Left kidney (tissue), 2 donors: ENCODE results near the gene SYNE3. TPM values are rescaled to one million over a fixed set of nuclear protein-coding genes. Genes with fewer than 3 reads are reported as not detected.
"Not testable (repeated sequence)": the region's sequence is repeated elsewhere in the genome, so short reads cannot be mapped to it uniquely, and the experiment has no call there.

Source experiments
- DNase-seq: peaks from one replicate; pipeline ENCODE4 v3.0.0-alpha.2; 2013
- polyA plus RNA-seq: library from polyadenylated mRNA; unstranded; fragments of 120-200 nt; gene quantifications from one replicate; pipeline ENCODE4 v1.2.1, GENCODE V29; 2013; ENCODE audit not compliant: insufficient read length

The SYNE3 gene
- polyA plus RNA-seq, 1 donor: 2.5 TPM

- no peak for DNase-seq
These were observed 9.5 kb upstream of the SYNE3 start for GRCh38 chr14:95525999-95526398.

GRCh38 chr14:95524706-95525512 is 8.5 kb upstream of the SYNE3 start:
- DNase-seq: no peak

GRCh38 chr14:95523815-95524448 is 7.5 kb upstream of the SYNE3 start:
- DNase-seq: no peak

GRCh38 chr14:95523051-95523814 is 6.8 kb upstream of the SYNE3 start:
- no peak for DNase-seq

GRCh38 chr14:95522556-95522955 is 6.1 kb upstream of the SYNE3 start:
- DNase-seq: no peak

- no peak for DNase-seq
These were observed 5.7 kb upstream of the SYNE3 start for GRCh38 chr14:95522116-95522515.

- no peak for DNase-seq
These were observed 4.6 kb upstream of the SYNE3 start for GRCh38 chr14:95521001-95521400.

- no peak for DNase-seq
These were observed 3.9 kb upstream of the SYNE3 start for GRCh38 chr14:95520346-95520745.

- no peak for DNase-seq
These were observed 3.2 kb upstream of the SYNE3 start for GRCh38 chr14:95519699-95520098.

- DNase-seq: no peak
These were observed 1.7 kb upstream of the SYNE3 start for GRCh38 chr14:95518045-95518751.

- DNase-seq: no peak
These were observed 576 bp downstream of the SYNE3 start for GRCh38 chr14:95515596-95516552.

GRCh38 chr14:95515080-95515489 is 1.4 kb downstream of the SYNE3 start:
- DNase-seq: no peak

GRCh38 chr14:95514131-95515079 is 2.0 kb downstream of the SYNE3 start:
- no peak for DNase-seq

- no peak for DNase-seq
These were observed 3.2 kb downstream of the SYNE3 start for GRCh38 chr14:95513291-95513690.

- no peak for DNase-seq
These were observed 4.8 kb downstream of the SYNE3 start for GRCh38 chr14:95511687-95512086.

- DNase-seq: no peak
These were observed 5.6 kb downstream of the SYNE3 start for GRCh38 chr14:95510804-95511203.

GRCh38 chr14:95510344-95510743 is 6.1 kb downstream of the SYNE3 start:
- not testable (repeated sequence) for DNase-seq

GRCh38 chr14:95509495-95509894 is 7.0 kb downstream of the SYNE3 start:
- DNase-seq: no peak

- no peak for DNase-seq
These were observed 8.1 kb downstream of the SYNE3 start for GRCh38 chr14:95508377-95508776.

- no peak for DNase-seq
These were observed 8.7 kb downstream of the SYNE3 start for GRCh38 chr14:95507701-95508103.
